Panc1 (cell line): ENCODE measurements around the gene SRXN1. TPM values are rescaled to one million over a fixed set of nuclear protein-coding genes. Genes with fewer than 3 reads are reported as not detected.

Source experiments
- ATAC-seq: fragments of 200-7000 bp; cut with Tn5 transposase; 2 replicates; pipeline ENCODE4 v1.9.1; 2020; ENCODE audit warnings: mild to moderate bottlenecking, moderate library complexity
- BruUV-seq: library from RNA; stranded (reverse); fragments of 400-500 nt; replicated peaks from 2 replicates; lab custom pipeline; 2021; lab: Mats Ljungman, UMichigan
- CTCF ChIA-PET: fragments of 300-600 bp; sonication (Branson Sonifier 250); formaldehyde crosslinking; loops from one replicate; lab custom pipeline; 2022; ENCODE audit warnings: antibody characterized with exemption; lab: Charles Lee
- POLR2A ChIA-PET: fragments of 300-600 bp; sonication (Branson Sonifier 250); formaldehyde crosslinking; loops from one replicate; lab custom pipeline; 2022; ENCODE audit warnings: antibody characterized with exemption; lab: Charles Lee
- DNase-seq: peaks from one replicate; pipeline ENCODE4 v3.0.0-alpha.2; 2010; ENCODE audit warnings: low read depth, low spot score
- H3K27ac ChIP-seq: 2 replicates; pipeline ENCODE4 v1.5.1; 2011; ENCODE audit warnings: mild to moderate bottlenecking, low read length, inconsistent platforms
- H3K27me3 ChIP-seq: fragments of 200-500 bp; sonication (Bioruptor generic); 2 replicates; pipeline ENCODE4 v1.6.0; 2014; ENCODE audit warnings: low read length, inconsistent platforms; ENCODE audit not compliant: control insufficient read depth, insufficient read depth
- H3K36me3 ChIP-seq: fragments of 200-500 bp; sonication (Bioruptor generic); 2 replicates; pipeline ENCODE4 v1.5.1; 2014; ENCODE audit warnings: inconsistent platforms, mild to moderate bottlenecking, low read length, moderate library complexity; ENCODE audit not compliant: control insufficient read depth, insufficient read depth
- H3K4me1 ChIP-seq: 2 replicates; pipeline ENCODE4 v1.5.1; 2011; ENCODE audit warnings: inconsistent platforms, mild to moderate bottlenecking, low read length, moderate library complexity; ENCODE audit not compliant: control insufficient read depth, insufficient read depth
- H3K4me3 ChIP-seq, 2 experiments: 2 replicates each; pipeline ENCODE4 v1.5.1; 2011 to 2012; ENCODE audit warnings: low read depth in 2 of 2, low read length in 2 of 2, mild to moderate bottlenecking in 2 of 2, inconsistent platforms in 1 of 2, moderate library complexity in 1 of 2
- H3K9me3 ChIP-seq: fragments of 200-500 bp; sonication (Bioruptor generic); 2 replicates; pipeline ENCODE4 v1.5.1; 2014; ENCODE audit warnings: low read depth, mild to moderate bottlenecking, inconsistent platforms, low read length, moderate library complexity; ENCODE audit not compliant: control insufficient read depth, insufficient read depth
- CTCF ChIP-seq: fragments of 450-650 bp; IDR thresholded peaks from 2 replicates; pipeline ENCODE4 v1.5.1; 2017; ENCODE audit warnings: mild to moderate bottlenecking
- POLR2AphosphoS5 ChIP-seq: IDR thresholded peaks from 2 replicates; pipeline ENCODE4 v1.6.1; 2012; ENCODE audit warnings: mild to moderate bottlenecking, low read depth, low read length, moderate library complexity
- SIN3A ChIP-seq: IDR thresholded peaks from 2 replicates; pipeline ENCODE4 v1.6.1; 2012; ENCODE audit warnings: low read depth, mild to moderate bottlenecking, low read length, moderate library complexity, borderline replicate concordance; ENCODE audit not compliant: insufficient read depth
- TCF7L2 ChIP-seq: IDR thresholded peaks from 2 replicates; pipeline ENCODE4 v1.6.1; 2011; ENCODE audit warnings: mild to moderate bottlenecking, low read depth, low read length, inconsistent platforms
- in situ Hi-C: cut with HindIII; loops from 2 replicates; pipeline ENCODE4 v1.10.0; 2016; ENCODE audit warnings: low sequenced_read_pairs, low pct_unique_long_range_greater_than_20kb
- intact Hi-C: fragments of 100-400 bp; cut with micrococcal nuclease; formaldehyde crosslinking; loops from one replicate; pipeline ENCODE4 v1.10.0; 2022; ENCODE audit not compliant: unreplicated experiment
- total RNA-seq: library from RNA; stranded (reverse); gene quantifications from one replicate; pipeline ENCODE4 v1.2.1, GENCODE V29; 2021; ENCODE audit not compliant: unreplicated experiment
- TF ChIP-seq, protein P1 (sequence below), 2 experiments: IDR thresholded peaks; 2 replicates each; pipeline ENCODE4 v1.6.1; 2011 to 2012; ENCODE audit warnings: low read depth in 2 of 2, control low read depth in 1 of 2, low read length in 1 of 2, mild to moderate bottlenecking in 1 of 2, moderate library complexity in 1 of 2; ENCODE audit not compliant: insufficient read depth in 1 of 2

The SRXN1 gene
- total RNA-seq, 1 experiment from 2014 or later = 34.5 TPM

GRCh38 chr20:677957-678356 lies 25.0 kb upstream of the SRXN1 start:
- POLR2A ChIA-PET = no interaction called here
- ATAC-seq = no peak
- no TSS peak for BruUV-seq
- Histone ChIP-seq H3K4me1 (peaks cover 5% of the 10 kb centered on the region), H3K27ac (no peak overlapping the region), H3K9me3 (no peaks in the 10 kb centered on the region), H3K4me3 (no peak overlapping the region), H3K36me3 (no peaks in the 10 kb centered on the region), H3K27me3 (peaks cover 27% of the 10 kb centered on the region; the same call in 1 of the 2 replicates)
- CTCF ChIA-PET = no interaction called here
- in situ Hi-C loops (no loop called here), intact Hi-C loops (no loop called here)
- TF ChIP-seq SIN3A (no peak), TCF7L2 (no peak), POLR2AphosphoS5 (no peak)
- TF ChIP-seq, protein P1, sequence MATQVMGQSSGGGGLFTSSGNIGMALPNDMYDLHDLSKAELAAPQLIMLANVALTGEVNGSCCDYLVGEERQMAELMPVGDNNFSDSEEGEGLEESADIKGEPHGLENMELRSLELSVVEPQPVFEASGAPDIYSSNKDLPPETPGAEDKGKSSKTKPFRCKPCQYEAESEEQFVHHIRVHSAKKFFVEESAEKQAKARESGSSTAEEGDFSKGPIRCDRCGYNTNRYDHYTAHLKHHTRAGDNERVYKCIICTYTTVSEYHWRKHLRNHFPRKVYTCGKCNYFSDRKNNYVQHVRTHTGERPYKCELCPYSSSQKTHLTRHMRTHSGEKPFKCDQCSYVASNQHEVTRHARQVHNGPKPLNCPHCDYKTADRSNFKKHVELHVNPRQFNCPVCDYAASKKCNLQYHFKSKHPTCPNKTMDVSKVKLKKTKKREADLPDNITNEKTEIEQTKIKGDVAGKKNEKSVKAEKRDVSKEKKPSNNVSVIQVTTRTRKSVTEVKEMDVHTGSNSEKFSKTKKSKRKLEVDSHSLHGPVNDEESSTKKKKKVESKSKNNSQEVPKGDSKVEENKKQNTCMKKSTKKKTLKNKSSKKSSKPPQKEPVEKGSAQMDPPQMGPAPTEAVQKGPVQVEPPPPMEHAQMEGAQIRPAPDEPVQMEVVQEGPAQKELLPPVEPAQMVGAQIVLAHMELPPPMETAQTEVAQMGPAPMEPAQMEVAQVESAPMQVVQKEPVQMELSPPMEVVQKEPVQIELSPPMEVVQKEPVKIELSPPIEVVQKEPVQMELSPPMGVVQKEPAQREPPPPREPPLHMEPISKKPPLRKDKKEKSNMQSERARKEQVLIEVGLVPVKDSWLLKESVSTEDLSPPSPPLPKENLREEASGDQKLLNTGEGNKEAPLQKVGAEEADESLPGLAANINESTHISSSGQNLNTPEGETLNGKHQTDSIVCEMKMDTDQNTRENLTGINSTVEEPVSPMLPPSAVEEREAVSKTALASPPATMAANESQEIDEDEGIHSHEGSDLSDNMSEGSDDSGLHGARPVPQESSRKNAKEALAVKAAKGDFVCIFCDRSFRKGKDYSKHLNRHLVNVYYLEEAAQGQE (IDR thresholded peaks at IDR 0.05; ENCODE audit: insufficient read depth in 1 of 2, low read depth in 2 of 2, low read length in 1 of 2) = no peak
- DNase-seq = no peak

GRCh38 chr20:676967-677366 lies 24.0 kb upstream of the SRXN1 start:
- intact Hi-C loops (no loop called here), in situ Hi-C loops (no loop called here)
- DNase-seq (no peak), ATAC-seq (no peak)
- Histone ChIP-seq H3K27me3 (peaks cover 27% of the 10 kb centered on the region; the same call in 1 of the 2 replicates), H3K27ac (no peak overlapping the region), H3K36me3 (no peaks in the 10 kb centered on the region), H3K4me1 (peaks cover 5% of the 10 kb centered on the region), H3K9me3 (no peaks in the 10 kb centered on the region), H3K4me3 (no peak overlapping the region)
- TF ChIP-seq POLR2AphosphoS5 = no peak
- TF ChIP-seq, protein P1 (IDR thresholded peaks at IDR 0.05; ENCODE audit: insufficient read depth in 1 of 2, low read depth in 2 of 2, low read length in 1 of 2) = no peak
- TF ChIP-seq TCF7L2 = no peak
- no peak for TF ChIP-seq CTCF
- TF ChIP-seq SIN3A = no peak
- CTCF ChIA-PET = interaction anchor here (0.5 kb wide), 1 partner anchor 62 kb away, joined by 3 read pairs; no protein-coding TSS in a partner anchor
- POLR2A ChIA-PET = no interaction called here
- BruUV-seq = no TSS peak
